ENCODE measurements around the gene C12orf75.
"Not testable (repeated sequence)": the region's sequence is repeated elsewhere in the genome, so short reads cannot be mapped to it uniquely, and the experiment has no call there.

The C12orf75 gene

DNA sequence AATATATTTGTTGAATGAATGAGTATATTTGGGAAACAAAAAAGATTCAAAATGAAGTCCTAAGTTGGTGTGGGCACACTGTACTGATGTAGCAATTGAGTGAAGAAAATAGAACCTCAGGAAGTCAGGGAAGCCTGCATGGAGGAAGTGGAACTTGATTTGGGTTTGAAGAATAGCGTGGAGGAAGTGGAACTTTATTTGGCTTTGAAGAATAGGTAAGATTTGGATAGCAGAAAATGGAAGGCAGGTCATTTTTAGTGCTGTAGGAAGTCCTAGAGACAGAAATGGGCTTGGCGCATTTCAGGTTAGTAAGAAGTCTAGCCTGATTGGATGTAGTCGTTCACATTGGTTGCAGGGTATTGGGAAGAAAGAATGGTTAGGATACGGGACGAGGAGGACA lies 5.4 kb downstream of the C12orf75 start:
- no peak for DNase-seq (ENCODE audit: low read depth in 2 of 2)

DNA sequence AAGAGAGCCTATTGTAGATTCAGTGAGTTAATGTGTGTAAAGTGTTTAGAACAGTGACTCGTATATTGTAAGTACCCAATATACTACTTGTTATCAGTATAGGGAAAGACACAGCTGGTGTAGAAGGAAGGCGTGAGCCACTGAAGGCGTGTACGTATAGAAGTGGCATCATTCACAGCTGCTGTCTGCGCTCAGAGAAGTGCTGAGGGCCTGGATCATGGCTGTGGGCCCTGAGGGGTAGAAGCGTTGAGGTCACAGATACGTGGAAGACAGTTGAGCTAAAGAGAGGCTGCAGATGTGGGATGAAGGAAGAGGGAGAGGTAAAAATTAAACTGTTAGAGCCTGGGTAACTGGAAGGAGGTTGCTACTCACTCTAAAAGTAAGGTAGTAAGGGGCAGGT lies 5.9 kb downstream of the C12orf75 start:
- DNase-seq (ENCODE audit: low read depth in 2 of 2) = no peak

DNA sequence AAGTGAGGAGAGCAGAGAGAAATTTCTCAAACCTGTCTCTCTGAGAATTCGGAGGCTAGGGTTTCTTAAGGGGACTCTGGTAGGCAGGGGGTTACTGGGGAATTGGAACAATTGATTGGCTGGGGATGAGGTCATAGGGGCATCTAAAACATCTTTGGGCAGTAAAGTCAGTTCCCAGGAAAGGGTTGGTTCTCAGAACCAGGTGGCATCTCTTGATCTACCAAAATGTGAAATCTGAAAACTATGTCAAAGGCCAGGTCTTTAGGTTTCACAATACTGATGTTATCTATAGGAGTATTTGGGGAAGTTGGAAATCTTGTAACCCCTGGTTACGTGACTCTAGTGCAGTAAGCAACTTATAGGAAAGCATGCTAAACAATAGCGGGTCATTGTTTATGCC lies 6.9 kb downstream of the C12orf75 start:
- no peak for DNase-seq (ENCODE audit: low read depth in 2 of 2)

DNA sequence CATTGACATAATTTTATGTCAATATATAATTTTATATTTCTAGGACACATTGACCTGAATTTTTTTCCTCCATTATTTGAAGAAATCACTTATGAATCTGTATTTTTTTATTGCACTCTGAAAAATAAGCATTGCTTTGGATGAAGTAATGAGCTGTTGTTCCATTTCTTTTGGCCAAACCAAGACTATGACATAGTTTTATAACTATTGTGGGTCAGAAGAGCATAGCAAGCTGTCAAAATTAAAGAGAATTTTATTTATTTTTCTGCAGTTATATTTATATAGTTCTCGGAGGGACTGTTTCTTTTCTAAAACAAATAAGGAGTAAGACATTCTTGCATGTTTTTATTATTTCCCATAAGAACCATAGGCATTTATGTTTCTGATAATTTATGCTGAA lies 8.5 kb downstream of the C12orf75 start:
- DNase-seq (ENCODE audit: low read depth in 2 of 2) = no peak

DNA sequence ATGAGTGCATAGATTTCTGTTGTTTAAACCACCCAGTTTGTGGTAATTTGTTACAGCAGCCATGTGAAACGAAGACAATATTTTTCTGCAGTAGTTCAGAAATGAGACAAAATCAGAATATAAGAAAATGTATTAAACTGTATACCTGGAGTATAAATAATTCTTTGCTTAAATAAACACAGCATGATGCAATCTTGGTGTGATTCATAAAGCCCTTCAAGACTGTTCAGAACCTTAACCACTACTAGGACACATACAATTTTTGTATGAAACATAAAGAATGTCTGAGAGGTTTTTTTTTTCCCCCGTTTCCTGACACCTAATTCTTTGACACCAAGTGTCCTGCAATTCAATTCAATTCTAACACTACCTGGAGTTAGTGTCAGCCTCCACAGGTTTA lies 10.5 kb downstream of the C12orf75 start:
- no peak for DNase-seq (ENCODE audit: low read depth in 2 of 2)

DNA sequence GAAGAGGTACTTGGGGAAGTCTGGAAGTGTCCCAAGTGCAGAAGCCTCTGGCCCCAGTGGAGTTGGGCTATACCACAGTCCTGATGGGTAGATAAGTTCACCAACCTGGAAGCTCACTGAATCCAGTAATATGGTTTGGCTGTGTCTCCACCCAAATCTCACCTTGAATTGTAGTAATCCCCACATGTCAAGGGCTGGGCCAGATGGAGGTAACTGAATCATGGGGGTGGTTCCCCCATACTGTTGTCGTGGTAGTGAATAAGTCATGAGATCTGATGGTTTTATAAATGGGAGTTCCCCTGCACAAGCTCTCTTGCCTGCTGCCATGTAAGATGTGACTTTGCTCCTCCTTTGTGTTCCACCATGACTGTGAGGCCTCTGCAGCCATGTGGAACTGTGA lies 11.1 kb downstream of the C12orf75 start:
- not testable (repeated sequence) for DNase-seq (ENCODE audit: low read depth in 2 of 2)

DNA sequence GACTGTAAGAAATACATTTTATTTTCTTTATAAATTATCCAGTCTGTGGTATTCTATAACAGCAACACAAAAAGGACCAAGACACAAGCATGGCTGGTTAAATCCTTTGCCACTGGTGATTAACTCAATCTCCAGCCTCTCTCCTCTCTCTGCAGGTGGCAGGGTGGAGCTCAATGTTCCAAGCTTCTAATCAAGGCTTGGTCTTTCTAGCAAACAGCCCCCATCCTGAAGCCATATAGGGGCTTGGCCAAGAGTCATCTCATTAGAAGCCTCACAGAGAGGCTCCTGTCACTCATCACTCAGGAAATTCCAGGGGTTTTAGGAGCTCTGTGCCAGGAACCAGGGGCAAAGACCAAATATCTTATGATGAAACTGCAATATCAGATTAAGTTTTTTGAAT lies 12.0 kb downstream of the C12orf75 start:
- no peak for DNase-seq (ENCODE audit: low read depth in 2 of 2)

DNA sequence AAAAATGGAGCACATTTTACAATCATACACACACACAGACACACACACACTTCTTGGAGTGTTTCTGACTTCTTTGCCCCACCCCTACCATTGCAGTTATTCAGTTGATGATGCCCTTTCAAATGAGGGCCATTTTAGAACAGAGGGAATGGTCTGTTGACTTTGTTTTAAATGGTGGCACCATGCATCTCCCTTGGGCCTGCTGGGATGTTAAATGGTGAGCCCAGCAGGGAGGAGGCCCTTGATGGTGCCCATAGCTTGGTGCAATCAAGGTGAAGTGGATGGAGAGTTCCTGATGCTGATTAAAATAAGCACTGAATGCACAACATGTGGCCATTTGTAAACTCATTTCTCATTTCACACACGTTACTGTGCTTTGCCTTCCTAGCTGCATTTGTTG lies 13.3 kb downstream of the C12orf75 start:
- DNase-seq (ENCODE audit: low read depth in 2 of 2) = no peak

DNA sequence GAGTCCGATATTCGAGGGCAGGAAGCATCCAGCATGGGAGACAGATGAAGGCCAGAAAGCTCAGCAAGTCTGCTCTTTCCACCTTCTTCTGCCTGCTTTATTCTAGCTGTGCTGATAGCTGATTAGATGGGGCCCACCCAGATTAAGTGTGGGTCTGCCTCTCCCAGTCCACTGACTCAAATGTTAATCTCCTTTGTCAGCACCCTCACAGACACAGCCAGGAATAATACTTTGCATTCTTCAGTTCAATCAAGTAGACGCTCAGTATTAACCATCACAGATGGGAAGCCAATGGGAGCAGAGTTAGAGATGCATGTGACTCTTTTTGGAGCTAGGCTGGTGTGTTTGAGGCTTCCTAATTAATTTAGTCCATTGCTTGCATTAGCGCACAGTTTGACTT lies 17.0 kb downstream of the C12orf75 start:
- no peak for DNase-seq (ENCODE audit: low read depth in 2 of 2)

DNA sequence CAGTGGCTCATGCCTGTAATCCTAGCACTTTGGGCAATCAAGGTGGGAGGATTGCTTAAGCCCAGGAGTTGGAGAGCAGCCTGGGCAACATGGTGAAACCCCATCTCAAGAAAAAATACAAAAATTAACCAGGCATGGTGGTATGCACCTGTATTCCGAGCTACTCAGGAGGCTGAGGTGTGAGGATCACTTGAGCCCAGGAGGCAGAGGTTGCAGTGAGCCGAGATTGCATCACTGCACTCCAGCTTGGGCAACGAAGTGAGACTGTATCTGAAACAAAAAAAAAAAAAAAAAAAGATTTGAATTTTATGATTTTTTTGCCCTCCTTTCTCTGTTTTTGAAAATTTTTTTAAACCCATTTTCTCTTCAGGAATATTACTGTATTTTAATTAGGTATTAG lies 17.7 kb downstream of the C12orf75 start:
- no peak for DNase-seq (ENCODE audit: low read depth in 2 of 2)

DNA sequence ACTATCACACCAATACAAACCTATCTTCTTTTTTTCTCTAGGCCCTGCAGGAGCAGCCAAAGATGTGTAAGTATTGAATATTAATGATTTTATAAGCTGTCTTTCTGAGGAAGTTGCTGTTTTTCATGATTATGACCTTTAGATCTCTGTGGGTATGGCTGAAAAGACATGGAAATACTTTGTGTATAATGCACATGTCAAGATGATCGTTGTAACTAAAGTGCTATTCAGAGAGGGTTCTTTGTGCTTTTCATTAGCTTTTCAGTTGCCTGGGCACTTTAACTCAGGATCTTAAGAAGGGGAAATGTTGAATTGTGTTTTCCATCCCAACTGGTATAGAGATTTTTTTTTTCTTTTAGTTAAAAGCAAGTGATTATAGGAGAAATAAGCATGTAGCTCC lies 18.1 kb downstream of the C12orf75 start:
- DNase-seq (ENCODE audit: low read depth in 2 of 2) = no peak

DNA sequence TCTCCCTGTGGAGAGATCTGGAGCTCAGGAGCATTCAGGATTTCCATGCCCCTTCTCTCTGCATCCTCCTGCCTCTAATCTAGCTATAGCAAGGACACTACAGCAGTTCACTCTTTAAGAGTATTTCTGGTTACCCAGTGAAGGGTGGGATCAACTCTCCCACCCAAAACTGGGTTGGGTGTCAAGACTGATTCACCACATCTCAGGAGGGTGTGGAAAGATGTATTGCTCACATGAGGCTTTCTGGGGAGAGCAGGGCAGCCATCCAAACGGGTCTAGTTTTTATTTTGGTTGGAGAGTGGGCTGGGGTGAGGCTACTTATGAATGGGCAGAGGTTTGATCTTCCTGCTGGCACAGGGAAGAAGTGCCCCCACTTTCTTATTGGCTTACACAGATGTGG lies 18.6 kb downstream of the C12orf75 start:
- DNase-seq (ENCODE audit: low read depth in 2 of 2) = no peak

DNA sequence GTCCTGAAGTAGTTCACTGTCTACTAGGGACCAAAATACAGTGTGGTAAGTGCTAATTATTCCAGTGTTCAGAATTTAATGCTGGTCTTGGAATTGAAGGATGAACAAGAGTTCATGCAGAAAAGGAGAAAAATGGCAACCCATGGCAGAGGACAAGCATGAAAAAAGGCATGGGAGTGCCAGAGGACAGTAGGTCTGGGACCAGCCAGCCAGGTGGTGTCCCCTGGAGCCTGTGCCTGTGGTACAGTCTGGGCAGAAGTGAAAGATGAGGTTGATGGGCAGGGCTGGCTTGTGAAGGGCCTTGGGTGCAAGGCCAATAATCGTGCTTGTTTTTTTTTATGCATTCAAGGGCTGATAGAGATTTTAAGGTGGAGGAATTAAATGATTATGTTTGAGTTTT lies 21.0 kb downstream of the C12orf75 start:
- no peak for DNase-seq (ENCODE audit: low read depth in 2 of 2)

DNA sequence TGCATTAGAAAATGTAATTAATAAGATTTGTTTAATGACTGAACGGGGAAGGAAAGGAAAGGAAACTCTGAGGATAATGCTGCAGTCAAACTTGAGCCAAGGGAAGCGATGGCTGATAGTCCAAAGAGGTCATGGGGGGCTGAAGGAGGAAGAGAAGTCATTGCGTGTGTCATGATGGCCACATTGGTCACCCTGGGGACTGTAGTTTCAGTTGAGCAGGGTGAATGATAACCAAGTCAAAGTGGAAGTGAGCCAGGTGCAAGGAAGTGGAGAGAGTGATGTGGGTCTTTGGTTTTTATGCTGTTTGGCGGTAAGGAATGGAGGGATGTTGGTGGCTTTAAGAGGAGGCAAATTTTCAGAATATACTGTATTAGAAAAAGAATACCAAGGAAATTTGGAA lies 21.6 kb downstream of the C12orf75 start:
- DNase-seq (ENCODE audit: low read depth in 2 of 2) = no peak

DNA sequence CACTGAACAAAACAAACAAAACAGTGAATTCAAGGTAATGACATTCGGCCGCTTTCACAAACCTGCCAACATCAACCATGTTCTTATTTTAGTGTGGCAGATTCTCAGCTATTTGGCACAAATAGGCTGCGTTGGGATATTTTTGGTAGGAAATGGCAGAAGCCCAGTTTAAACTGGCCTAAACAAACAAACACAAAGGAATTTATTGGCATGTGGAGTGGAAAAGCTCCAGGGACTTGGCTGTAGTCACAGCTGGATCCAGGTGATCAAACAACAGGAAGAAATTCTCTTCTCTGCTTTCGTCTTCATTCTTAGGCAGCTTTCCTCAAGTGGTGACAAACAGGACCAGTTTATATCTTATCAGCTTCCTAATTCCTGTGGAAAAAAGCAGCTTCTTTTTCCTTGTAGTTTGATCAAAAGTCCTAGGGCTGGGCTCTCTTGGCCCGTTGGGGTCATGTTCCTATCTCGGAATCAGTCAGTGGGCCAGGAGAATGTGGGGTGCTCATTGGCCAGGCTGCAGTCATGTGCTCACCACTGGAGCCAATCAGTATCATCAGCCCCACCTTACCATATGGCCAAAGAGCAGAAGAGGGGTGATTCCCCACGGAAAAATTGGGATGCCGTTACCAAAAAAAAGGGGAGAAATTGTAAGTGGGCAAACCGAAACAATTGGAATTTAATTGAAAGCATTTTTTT lies 22.6 kb downstream of the C12orf75 start:
- DNase-seq (ENCODE audit: low read depth in 2 of 2) = no peak

DNA sequence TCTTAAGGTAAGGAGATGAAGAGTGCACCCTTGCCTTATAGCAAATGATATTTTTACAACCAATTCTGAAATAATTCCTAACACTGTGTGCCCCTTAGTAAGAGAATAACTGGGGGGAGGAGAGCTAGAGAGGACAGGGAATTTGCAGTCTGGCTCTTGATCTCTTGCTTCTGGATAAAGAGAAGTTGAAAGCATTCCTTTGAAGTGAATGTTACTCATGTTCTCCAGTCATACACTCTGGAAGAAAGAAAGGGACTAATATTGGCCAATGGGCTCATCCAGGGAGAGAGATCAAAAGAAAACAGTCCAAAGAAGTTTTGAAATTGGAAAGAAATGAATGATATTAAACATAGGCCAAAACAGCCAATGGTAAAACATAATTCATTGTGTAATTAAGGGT lies 25.3 kb downstream of the C12orf75 start:
- DNase-seq (ENCODE audit: low read depth in 2 of 2) = no peak

DNA sequence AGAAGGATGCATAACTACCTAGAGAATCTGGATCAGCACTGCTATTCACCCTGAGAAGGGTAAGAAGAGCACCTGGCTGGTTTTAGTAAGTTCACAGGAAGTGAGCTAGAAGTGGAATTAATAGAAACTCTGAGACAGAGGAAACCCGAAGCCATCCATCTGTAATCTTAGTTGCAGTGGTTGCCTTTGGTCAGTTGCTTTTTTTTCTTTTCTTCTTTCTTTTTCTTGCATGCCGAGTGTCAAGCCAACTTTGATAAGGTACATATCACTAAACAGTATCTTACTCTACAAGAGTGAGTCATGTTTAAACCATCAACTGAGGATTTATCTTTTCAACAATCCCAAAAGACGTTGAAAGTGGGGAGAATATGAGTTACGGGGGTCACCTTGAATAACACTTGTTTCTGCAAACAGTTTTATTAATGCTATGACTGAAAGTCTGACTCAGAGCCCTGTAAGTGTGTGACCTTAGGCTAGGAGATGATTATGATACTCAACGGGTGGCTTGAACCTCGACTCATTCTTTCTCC lies 26.7 kb downstream of the C12orf75 start:
- no peak for DNase-seq (ENCODE audit: low read depth in 2 of 2)

DNA sequence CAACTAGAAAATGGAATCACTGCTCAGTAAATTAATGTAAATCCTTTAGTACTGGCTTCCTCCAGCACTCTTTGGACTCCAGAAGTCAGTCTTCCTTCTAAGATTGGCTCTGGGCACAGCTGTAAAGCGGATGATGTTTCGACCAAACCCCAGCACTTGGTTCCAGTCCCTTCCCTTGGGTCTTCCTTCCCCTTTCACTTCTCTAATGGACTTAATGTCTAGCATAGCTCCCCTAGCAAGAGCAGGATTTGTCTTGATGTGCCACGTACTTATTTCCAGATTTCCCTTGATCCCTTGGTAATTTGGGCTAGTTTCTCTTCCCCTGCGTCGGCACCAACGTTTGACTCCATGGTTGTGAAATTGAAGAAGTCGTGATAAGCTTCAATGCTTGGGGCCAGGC lies 28.3 kb downstream of the C12orf75 start:
- no peak for DNase-seq (ENCODE audit: low read depth in 2 of 2)

DNA sequence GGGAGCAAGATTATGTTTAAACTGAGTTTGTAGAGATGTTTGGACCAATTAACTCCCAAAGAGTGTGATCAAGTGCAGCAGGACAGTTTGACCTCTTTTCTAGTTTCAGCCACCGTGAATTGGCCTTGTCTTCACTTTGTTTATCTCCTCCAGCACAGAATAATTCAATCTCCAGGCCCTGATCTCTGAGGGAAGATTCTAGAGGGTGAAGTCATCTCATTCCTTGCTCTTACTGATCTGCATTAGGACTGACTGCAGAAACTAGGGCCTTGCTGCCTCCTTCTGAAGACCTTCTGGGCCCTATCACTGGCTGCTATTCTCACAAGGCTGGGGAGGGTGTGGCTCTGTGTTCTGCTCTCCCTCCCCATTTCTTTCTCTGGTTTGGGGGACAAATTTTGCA lies 29.4 kb downstream of the C12orf75 start:
- no peak for DNase-seq (ENCODE audit: low read depth in 2 of 2)

DNA sequence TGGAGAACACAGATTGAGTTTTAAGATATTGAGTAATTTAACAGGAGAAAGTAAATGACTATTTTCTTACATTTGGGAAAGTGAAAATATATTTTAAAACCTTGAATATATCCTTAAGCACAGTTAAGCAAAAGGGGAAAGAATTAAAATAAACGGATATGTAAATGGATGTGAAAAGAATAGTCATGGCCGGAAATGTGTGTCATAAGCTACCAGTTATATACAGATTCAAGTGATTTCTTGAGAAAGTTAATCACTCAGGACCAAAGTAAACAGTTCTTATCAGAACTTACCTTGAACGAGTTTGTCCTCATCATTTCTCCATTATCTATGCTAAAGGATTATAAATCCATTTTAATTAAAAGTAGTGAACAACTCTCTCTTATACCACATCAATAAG lies 33.4 kb downstream of the C12orf75 start:
- no peak for DNase-seq (ENCODE audit: low read depth in 2 of 2)

DNA sequence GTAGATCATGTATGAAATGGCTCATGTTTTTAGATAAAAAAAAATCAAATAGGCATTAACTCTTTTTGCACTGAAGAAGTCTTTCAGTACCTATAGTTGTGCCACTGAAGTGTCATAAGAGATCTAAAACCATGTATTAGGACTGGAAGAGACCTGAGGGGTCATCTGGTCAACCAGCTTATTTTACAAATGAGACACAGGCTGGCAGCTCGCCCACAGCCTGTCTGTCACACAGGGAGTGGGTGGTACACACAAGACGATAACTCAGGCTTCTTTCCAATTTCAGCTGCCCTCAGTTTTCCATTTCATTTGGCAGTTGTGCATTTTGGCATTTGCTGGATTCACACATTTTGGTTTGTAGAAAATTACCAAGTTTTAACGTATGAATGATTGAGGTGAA lies 34.7 kb downstream of the C12orf75 start:
- DNase-seq (ENCODE audit: low read depth in 2 of 2) = no peak

DNA sequence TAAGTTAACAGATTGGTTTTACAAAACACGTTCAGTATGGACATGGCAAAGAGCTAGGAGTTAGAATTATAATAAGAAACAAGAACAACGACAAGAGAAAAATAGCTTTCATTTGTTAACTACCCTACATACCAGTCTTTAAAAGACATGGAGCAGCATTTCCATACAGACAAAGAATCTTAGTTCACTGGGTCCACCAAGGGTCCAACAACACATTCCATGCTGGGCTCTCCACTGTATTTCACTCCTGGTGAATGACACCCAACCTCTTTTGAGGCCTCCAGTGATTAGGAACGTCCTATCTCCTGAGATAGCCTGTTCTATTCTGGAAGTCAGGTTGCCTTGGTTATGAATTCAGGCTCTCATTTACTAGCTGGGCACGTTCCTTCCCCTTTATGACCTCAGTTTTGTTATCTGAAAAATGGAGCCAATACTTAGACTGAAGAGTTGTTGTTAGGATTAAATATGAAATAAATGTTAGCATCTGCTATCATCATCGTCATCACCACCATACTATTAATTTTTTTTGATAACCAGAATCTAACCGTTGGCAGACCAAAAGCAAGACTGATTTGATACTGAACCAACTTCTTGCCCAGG lies 37.7 kb downstream of the C12orf75 start:
- no peak for DNase-seq (ENCODE audit: low read depth in 2 of 2)

DNA sequence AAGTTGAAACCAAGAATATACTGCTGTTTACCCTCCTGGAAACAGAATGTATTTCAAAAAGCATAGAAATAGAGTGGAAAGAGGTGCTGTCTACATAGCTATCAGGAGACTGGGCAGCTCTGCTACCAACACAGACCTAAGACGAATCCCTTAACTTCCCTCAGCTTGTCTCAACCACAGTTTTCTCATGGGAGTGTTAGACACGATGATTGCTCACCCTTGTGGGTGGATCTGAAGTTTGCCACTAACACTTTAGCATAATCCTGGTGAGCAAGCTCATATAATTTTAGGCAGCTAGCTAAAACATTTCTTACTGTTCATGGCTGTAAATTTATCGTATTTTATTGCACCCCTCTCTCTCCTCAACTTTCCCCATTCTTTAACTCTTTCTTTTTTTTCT lies 38.5 kb downstream of the C12orf75 start:
- DNase-seq (ENCODE audit: low read depth in 2 of 2) = no peak

DNA sequence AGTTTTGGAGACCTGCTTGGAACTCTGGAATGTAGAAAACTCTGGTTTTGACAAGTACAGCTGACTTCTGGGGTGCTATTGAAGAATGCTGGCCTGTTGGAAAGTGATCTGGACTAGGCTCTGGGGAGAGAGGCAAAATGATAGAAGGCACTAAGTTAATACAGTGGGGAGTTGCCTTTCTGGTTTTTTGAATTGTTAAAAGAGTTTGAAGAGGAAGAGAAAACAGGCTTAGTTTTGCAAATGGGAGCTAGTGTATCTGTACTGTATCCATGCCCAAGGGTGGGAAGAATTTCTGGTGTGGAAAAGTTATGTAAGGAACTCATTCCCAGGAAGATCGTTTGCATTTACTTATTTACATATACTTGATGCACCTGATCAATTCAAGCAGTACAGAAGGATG lies 43.8 kb downstream of the C12orf75 start:
- DNase-seq (ENCODE audit: low read depth in 2 of 2) = no peak

Data from stimulated activated CD4-positive, alpha-beta T cell treated with anti-CD3 and anti-CD28 coated beads, Interleukin-4, amount 100 ng/mL, for 48 hours (primary cell).